ENCODE measurements around the gene ZNRF4.
"Not testable (repeated sequence)": the region's sequence is repeated elsewhere in the genome, so short reads cannot be mapped to it uniquely, and the experiment has no call there.

The ZNRF4 gene

GRCh38 chr19:5434970-5435641, 20.1 kb upstream of the ZNRF4 start:
- Mint-ChIP-seq H3K27me3 (peaks cover 57% of the 10 kb centered on the region), H3K4me3 (no peak overlapping the region), H3K36me3 (ENCODE audit: low read depth) (no peaks in the 10 kb centered on the region), H3K27ac (no peak overlapping the region), H3K9me3 (no peaks in the 10 kb centered on the region), H3K4me1 (ENCODE audit: low read depth) (peaks cover 17% of the 10 kb centered on the region)
- peak; percentile 53 for DNase-seq

GRCh38 chr19:5435642-5436017, 19.6 kb upstream of the ZNRF4 start:
- DNase-seq: no peak
- no peak overlapping the region for H3K4me3 Mint-ChIP-seq
- no peaks in the 10 kb centered on the region for H3K9me3 Mint-ChIP-seq
- no peaks in the 10 kb centered on the region for H3K36me3 Mint-ChIP-seq (ENCODE audit: low read depth)
- H3K4me1 Mint-ChIP-seq (ENCODE audit: low read depth): peaks cover 17% of the 10 kb centered on the region
- no peak overlapping the region for H3K27ac Mint-ChIP-seq
- H3K27me3 Mint-ChIP-seq: peaks cover 53% of the 10 kb centered on the region

- Mint-ChIP-seq H3K36me3 (ENCODE audit: low read depth) (no peaks in the 10 kb centered on the region), H3K4me3 (no peak overlapping the region), H3K27me3 (peaks cover 55% of the 10 kb centered on the region), H3K4me1 (ENCODE audit: low read depth) (peaks cover 17% of the 10 kb centered on the region), H3K9me3 (no peaks in the 10 kb centered on the region), H3K27ac (no peak overlapping the region)
- DNase-seq: no peak
These were observed 18.9 kb upstream of the ZNRF4 start for GRCh38 chr19:5436106-5436947.

- no peak overlapping the region for H3K27ac Mint-ChIP-seq
- H3K27me3 Mint-ChIP-seq: peaks cover 54% of the 10 kb centered on the region
- DNase-seq: no peak
- H3K4me1 Mint-ChIP-seq (ENCODE audit: low read depth): peaks cover 17% of the 10 kb centered on the region
- H3K9me3 Mint-ChIP-seq: no peaks in the 10 kb centered on the region
- H3K36me3 Mint-ChIP-seq (ENCODE audit: low read depth): no peaks in the 10 kb centered on the region
- no peak overlapping the region for H3K4me3 Mint-ChIP-seq
These were observed 18.3 kb upstream of the ZNRF4 start for GRCh38 chr19:5436948-5437306.

GRCh38 chr19:5438756-5439155, 16.5 kb upstream of the ZNRF4 start:
- H3K27ac Mint-ChIP-seq; H3K4me3 Mint-ChIP-seq; H3K36me3 Mint-ChIP-seq (ENCODE audit: low read depth); H3K9me3 Mint-ChIP-seq; DNase-seq: not testable (repeated sequence)
- Mint-ChIP-seq H3K27me3 (peaks cover 54% of the 10 kb centered on the region), H3K4me1 (ENCODE audit: low read depth) (peaks cover 17% of the 10 kb centered on the region)

GRCh38 chr19:5439452-5439851, 15.8 kb upstream of the ZNRF4 start:
- no peak overlapping the region for H3K4me3 Mint-ChIP-seq
- no peak overlapping the region for H3K27ac Mint-ChIP-seq
- no peak for DNase-seq
- H3K9me3 Mint-ChIP-seq: no peaks in the 10 kb centered on the region
- H3K4me1 Mint-ChIP-seq (ENCODE audit: low read depth): peaks cover 13% of the 10 kb centered on the region
- peaks cover 53% of the 10 kb centered on the region for H3K27me3 Mint-ChIP-seq
- no peaks in the 10 kb centered on the region for H3K36me3 Mint-ChIP-seq (ENCODE audit: low read depth)

GRCh38 chr19:5440299-5440698, 14.9 kb upstream of the ZNRF4 start:
- Mint-ChIP-seq H3K9me3 (no peaks in the 10 kb centered on the region), H3K4me3 (no peak overlapping the region), H3K36me3 (ENCODE audit: low read depth) (no peaks in the 10 kb centered on the region), H3K27me3 (peaks cover 52% of the 10 kb centered on the region), H3K27ac (no peak overlapping the region), H3K4me1 (ENCODE audit: low read depth) (peaks cover 4% of the 10 kb centered on the region)
- no peak for DNase-seq

- Mint-ChIP-seq H3K27me3 (peaks cover 52% of the 10 kb centered on the region), H3K9me3 (no peaks in the 10 kb centered on the region)
These were observed 11.5 kb upstream of the ZNRF4 start for GRCh38 chr19:5443723-5444122.

GRCh38 chr19:5444431-5444830, 10.8 kb upstream of the ZNRF4 start:
- no peak overlapping the region for H3K27ac Mint-ChIP-seq
- no peaks in the 10 kb centered on the region for H3K36me3 Mint-ChIP-seq (ENCODE audit: low read depth)
- H3K4me3 Mint-ChIP-seq: no peak overlapping the region
- H3K4me1 Mint-ChIP-seq (ENCODE audit: low read depth): peaks cover 2% of the 10 kb centered on the region
- no peak for DNase-seq
- peaks cover 55% of the 10 kb centered on the region for H3K27me3 Mint-ChIP-seq
- no peaks in the 10 kb centered on the region for H3K9me3 Mint-ChIP-seq

More at GRCh38 chr19:5443723-5444122, 11.5 kb upstream of the ZNRF4 start:
- Mint-ChIP-seq H3K4me3 (no peak overlapping the region), H3K36me3 (ENCODE audit: low read depth) (no peaks in the 10 kb centered on the region), H3K4me1 (ENCODE audit: low read depth) (peaks cover 2% of the 10 kb centered on the region), H3K27ac (no peak overlapping the region)
- DNase-seq: no peak

- H3K9me3 Mint-ChIP-seq: no peaks in the 10 kb centered on the region
- H3K4me1 Mint-ChIP-seq (ENCODE audit: low read depth): peaks cover 2% of the 10 kb centered on the region
- DNase-seq: no peak
- peaks cover 59% of the 10 kb centered on the region for H3K27me3 Mint-ChIP-seq
- H3K27ac Mint-ChIP-seq: no peak overlapping the region
- H3K4me3 Mint-ChIP-seq: no peak overlapping the region
- H3K36me3 Mint-ChIP-seq (ENCODE audit: low read depth): no peaks in the 10 kb centered on the region
These were observed 10.1 kb upstream of the ZNRF4 start for GRCh38 chr19:5445071-5445470.

GRCh38 chr19:5445561-5446055, 9.6 kb upstream of the ZNRF4 start:
- Mint-ChIP-seq H3K36me3 (ENCODE audit: low read depth) (no peaks in the 10 kb centered on the region), H3K27me3 (peaks cover 63% of the 10 kb centered on the region), H3K4me3 (no peak overlapping the region), H3K4me1 (ENCODE audit: low read depth) (peaks cover 2% of the 10 kb centered on the region), H3K9me3 (no peaks in the 10 kb centered on the region), H3K27ac (no peak overlapping the region)
- DNase-seq: no peak

- H3K27me3 Mint-ChIP-seq: peaks cover 62% of the 10 kb centered on the region
- no peak overlapping the region for H3K4me3 Mint-ChIP-seq
- H3K36me3 Mint-ChIP-seq (ENCODE audit: low read depth): no peaks in the 10 kb centered on the region
- H3K4me1 Mint-ChIP-seq (ENCODE audit: low read depth): peaks cover 2% of the 10 kb centered on the region
- H3K9me3 Mint-ChIP-seq: no peaks in the 10 kb centered on the region
- no peak overlapping the region for H3K27ac Mint-ChIP-seq
- no peak for DNase-seq
These were observed 7.4 kb upstream of the ZNRF4 start for GRCh38 chr19:5447700-5448311.

- H3K4me1 Mint-ChIP-seq (ENCODE audit: low read depth): peaks cover 2% of the 10 kb centered on the region
- H3K36me3 Mint-ChIP-seq (ENCODE audit: low read depth): no peaks in the 10 kb centered on the region
- no peak for DNase-seq
- H3K27me3 Mint-ChIP-seq: peaks cover 59% of the 10 kb centered on the region
- H3K4me3 Mint-ChIP-seq: no peak overlapping the region
- H3K9me3 Mint-ChIP-seq: no peaks in the 10 kb centered on the region
- no peak overlapping the region for H3K27ac Mint-ChIP-seq
These were observed 6.8 kb upstream of the ZNRF4 start for GRCh38 chr19:5448374-5448773.

GRCh38 chr19:5450482-5451126, 4.6 kb upstream of the ZNRF4 start:
- Mint-ChIP-seq H3K9me3 (no peaks in the 10 kb centered on the region), H3K27me3 (peaks cover 42% of the 10 kb centered on the region), H3K36me3 (ENCODE audit: low read depth) (no peaks in the 10 kb centered on the region), H3K4me3 (no peak overlapping the region), H3K4me1 (ENCODE audit: low read depth) (peaks cover 2% of the 10 kb centered on the region), H3K27ac (no peak overlapping the region)
- no peak for DNase-seq

Measured in activated T-cell treated with anti-CD3 and anti-CD28 coated beads, Interleukin-2, amount 50 U/mL, for 24 hours (primary cell).